ENCODE measurements around the gene ALPK1. TPM values are rescaled to one million over a fixed set of nuclear protein-coding genes. Genes with fewer than 3 reads are reported as not detected.

The ALPK1 gene
- polyA plus RNA-seq, 2 of the 4 experiments (the other 2 are of a cell fraction) = 3.5 to 15.9 TPM

- Histone ChIP-seq H3K4me2 (no peak overlapping the region), H3K9me3 (no peaks in the 10 kb centered on the region), H3K4me3 (no peak overlapping the region), H3K4me1 (no peaks in the 10 kb centered on the region), H3K27ac (no peak overlapping the region)
- DNase-seq (ENCODE audit: low read depth in 1 of 2, low spot score in 1 of 2) = no peak
- ChIA-PET CTCF (interaction anchor here (1.6 kb wide), 1 partner anchor 190 kb away, joined by 4 read pairs; no protein-coding TSS in a partner anchor), POLR2A (no interaction called here)
- TF ChIP-seq TP53 (CRISPR knock-in tag; IDR thresholded peaks at IDR 0.05) = no peak
- no peak for TF ChIP-seq CEBPB (IDR thresholded peaks at IDR 0.05)
- no peak for TF ChIP-seq POLR2AphosphoS2 (conservative IDR thresholded peaks at IDR 0.05; ENCODE audit: low read length)
- TF ChIP-seq PHF8 (IDR thresholded peaks at IDR 0.05; ENCODE audit: borderline replicate concordance, low read depth) = no peak
- TF ChIP-seq CBX2 (IDR thresholded peaks at IDR 0.05; ENCODE audit: borderline replicate concordance, low read depth) = no peak
- no peak for TF ChIP-seq HOXA7 (CRISPR knock-in tag; IDR thresholded peaks at IDR 0.05)
- no peak for TF ChIP-seq MYC (IDR thresholded peaks at IDR 0.05; ENCODE audit: borderline replicate concordance, low read length)
- no peak for TF ChIP-seq ZNF302 (CRISPR knock-in tag; IDR thresholded peaks at IDR 0.05)
- TF ChIP-seq REST (IDR thresholded peaks at IDR 0.05) = no peak
- no peak for TF ChIP-seq NFE2L2 (conservative IDR thresholded peaks at IDR 0.05; ENCODE audit: low read length)
- no peak for TF ChIP-seq EHF (CRISPR knock-in tag; IDR thresholded peaks at IDR 0.05)
- no peak for TF ChIP-seq HOXB13 (CRISPR knock-in tag; IDR thresholded peaks at IDR 0.05; ENCODE audit: low read depth)
- TF ChIP-seq RNF2 (IDR thresholded peaks at IDR 0.05; ENCODE audit: borderline replicate concordance, low read depth) = no peak
- 89% methylated on average over 3 of the region's 3 CpGs for WGBS (ENCODE audit: missing lambda C conversion rate)
- ATAC-seq = no peak
- FAIRE-seq = no peak
These were observed 6.8 kb upstream of the ALPK1 start for GRCh38 chr4:112290341-112290740.

GRCh38 chr4:112299721-112300120 lies 2.6 kb downstream of the ALPK1 start:
- ChIA-PET CTCF (no interaction called here), POLR2A (no interaction called here)
- ATAC-seq = no peak
- FAIRE-seq = no peak
- Histone ChIP-seq H3K4me2 (no peak overlapping the region), H3K27ac (no peak overlapping the region), H3K4me3 (no peak overlapping the region), H3K9me3 (no peaks in the 10 kb centered on the region), H3K4me1 (peaks cover 14% of the 10 kb centered on the region; the same call in 2 of the 3 replicates)
- no peak for DNase-seq (ENCODE audit: low read depth in 1 of 2, low spot score in 1 of 2)
- TF ChIP-seq HOXB5 (CRISPR knock-in tag; IDR thresholded peaks at IDR 0.05) = no peak
- TF ChIP-seq USF2 (IDR thresholded peaks at IDR 0.05) = no peak
- TF ChIP-seq SMC3 (IDR thresholded peaks at IDR 0.05) = no peak
- no peak for TF ChIP-seq NR3C1 (IDR thresholded peaks at IDR 0.05)
- 68% methylated on average over 4 of the region's 4 CpGs for WGBS (ENCODE audit: missing lambda C conversion rate)

GRCh38 chr4:112302320-112303274 lies 5.4 kb downstream of the ALPK1 start:
- DNase-seq (ENCODE audit: low read depth in 1 of 2, low spot score in 1 of 2) (no peak), FAIRE-seq (no peak), ATAC-seq (no peak)
- Histone ChIP-seq H3K9me3 (no peaks in the 10 kb centered on the region), H3K4me1 (peaks cover 8% of the 10 kb centered on the region; the same call in 1 of the 3 replicates), H3K4me2 (no peak overlapping the region), H3K4me3 (no peak overlapping the region), H3K27ac (no peak overlapping the region)
- WGBS (ENCODE audit: missing lambda C conversion rate) = 90% methylated on average over 5 of the region's 5 CpGs
- CTCF ChIA-PET = no interaction called here
- POLR2A ChIA-PET = no interaction called here
- no peak for TF ChIP-seq SREBF2 (IDR thresholded peaks at IDR 0.05)
- no peak for TF ChIP-seq NPAS2 (CRISPR knock-in tag; IDR thresholded peaks at IDR 0.05; ENCODE audit: borderline replicate concordance)
- no peak for TF ChIP-seq TP53 (CRISPR knock-in tag; IDR thresholded peaks at IDR 0.05)
- no peak for TF ChIP-seq CEBPB (IDR thresholded peaks at IDR 0.05)
- TF ChIP-seq BHLHE40 (IDR thresholded peaks at IDR 0.05; ENCODE audit: low read depth, low read length) = no peak
- no peak for TF ChIP-seq CHD2 (IDR thresholded peaks at IDR 0.05; ENCODE audit: low read length, partially characterized antibody)
- TF ChIP-seq SMC3 (IDR thresholded peaks at IDR 0.05) = no peak
- TF ChIP-seq MAFK (IDR thresholded peaks at IDR 0.05; ENCODE audit: partially characterized antibody) = no peak
- TF ChIP-seq POLR2AphosphoS2 (conservative IDR thresholded peaks at IDR 0.05; ENCODE audit: low read length) = no peak
- no peak for TF ChIP-seq JUNB (IDR thresholded peaks at IDR 0.05)
- TF ChIP-seq RFX5 (IDR thresholded peaks at IDR 0.05) = no peak
- TF ChIP-seq PBX3 (IDR thresholded peaks at IDR 0.05) = no peak
- TF ChIP-seq E2F6 (IDR thresholded peaks at IDR 0.05; ENCODE audit: borderline replicate concordance, low read depth) = no peak
- no peak for TF ChIP-seq HOXB13 (CRISPR knock-in tag; IDR thresholded peaks at IDR 0.05; ENCODE audit: low read depth)
- TF ChIP-seq JUN (IDR thresholded peaks at IDR 0.05) = no peak
- TF ChIP-seq CBX8 (IDR thresholded peaks at IDR 0.05) = no peak

Measured in A549 (cell line).